Fibroblast of upper back skin (primary cell): ENCODE measurements around the gene SYNE3.
A peak's percentile ranks its signal among the peaks of the same experiment; 100 is the strongest.
"Not testable (repeated sequence)": the region's sequence is repeated elsewhere in the genome, so short reads cannot be mapped to it uniquely, and the experiment has no call there.

ENCODE experiments used
- DNase-seq: peaks from one replicate; pipeline ENCODE4 v3.0.0-alpha.2; 2013

Gene SYNE3

DNA sequence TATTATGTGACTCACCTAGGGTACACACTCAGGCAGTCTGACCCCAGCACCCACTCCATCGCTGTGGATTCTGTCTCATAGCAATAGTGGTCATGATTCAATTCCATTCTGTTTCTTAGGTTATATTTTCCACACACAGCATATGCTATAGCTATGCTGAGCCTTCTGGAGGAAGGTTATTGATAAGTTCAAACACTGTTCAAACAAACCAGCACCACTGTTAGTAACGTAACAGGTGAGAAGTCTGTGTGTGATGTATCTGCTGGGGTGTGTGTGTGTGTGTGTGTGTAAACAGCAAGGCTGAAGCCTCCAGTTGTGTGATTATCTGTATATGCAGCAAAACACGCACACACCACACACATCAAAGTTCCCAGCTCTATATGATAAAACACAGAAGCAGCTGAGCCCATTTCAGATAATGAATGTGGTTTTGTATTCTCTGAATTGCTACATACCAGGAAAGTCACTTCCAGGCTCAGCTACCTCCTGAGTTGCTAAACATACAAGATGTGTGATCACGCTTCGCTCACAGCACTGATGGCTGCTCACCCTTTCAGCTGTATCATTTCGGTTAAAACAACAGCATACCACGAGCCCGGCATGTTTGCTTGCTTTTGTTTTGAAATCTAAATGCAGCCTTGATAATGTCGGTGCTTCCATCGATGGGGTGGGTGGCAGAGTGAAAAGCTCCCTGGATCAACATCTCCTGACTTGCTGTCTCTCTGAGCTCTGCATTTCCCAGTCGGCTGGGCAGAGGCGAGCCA is 6.8 kb upstream of the SYNE3 start:
- peak; percentile 77 for DNase-seq

DNA sequence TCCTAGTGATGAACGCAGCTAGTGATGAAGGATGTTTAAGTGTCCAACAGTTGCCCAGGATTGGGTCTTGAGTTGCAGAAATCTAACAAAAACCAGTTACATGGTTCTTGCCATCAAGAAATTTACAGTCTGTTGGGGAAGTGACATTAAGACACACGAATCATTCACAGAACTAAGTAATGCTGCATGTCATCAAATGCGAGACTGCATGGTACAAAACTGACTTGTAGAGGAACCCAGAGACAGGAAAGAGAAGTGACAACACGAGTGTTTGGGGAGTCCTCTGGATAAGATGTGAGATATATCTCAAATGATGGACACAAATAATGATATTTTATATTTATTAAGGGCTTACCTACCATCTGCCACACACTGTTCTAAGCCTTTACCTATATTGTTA is 6.1 kb upstream of the SYNE3 start:
- no peak for DNase-seq

DNA sequence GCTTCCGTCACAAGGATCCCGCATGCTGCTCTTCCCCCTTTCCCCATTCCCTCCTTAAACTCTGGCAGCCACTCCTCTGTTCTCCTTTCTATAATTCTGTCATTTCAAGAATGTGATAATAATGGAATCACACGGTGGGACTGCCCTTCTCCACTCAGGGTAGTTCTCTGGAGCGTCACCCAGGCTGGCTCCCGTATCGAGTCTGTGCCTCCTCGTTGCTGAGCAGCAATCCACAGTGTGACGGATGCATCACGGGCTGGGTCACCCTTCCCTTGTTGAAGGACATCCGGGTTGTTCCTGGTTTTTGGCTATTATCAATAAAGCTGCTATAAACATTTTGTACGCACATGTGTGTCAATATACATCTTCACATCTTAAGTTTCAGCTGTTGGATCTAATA is 5.7 kb upstream of the SYNE3 start:
- no peak for DNase-seq

DNA sequence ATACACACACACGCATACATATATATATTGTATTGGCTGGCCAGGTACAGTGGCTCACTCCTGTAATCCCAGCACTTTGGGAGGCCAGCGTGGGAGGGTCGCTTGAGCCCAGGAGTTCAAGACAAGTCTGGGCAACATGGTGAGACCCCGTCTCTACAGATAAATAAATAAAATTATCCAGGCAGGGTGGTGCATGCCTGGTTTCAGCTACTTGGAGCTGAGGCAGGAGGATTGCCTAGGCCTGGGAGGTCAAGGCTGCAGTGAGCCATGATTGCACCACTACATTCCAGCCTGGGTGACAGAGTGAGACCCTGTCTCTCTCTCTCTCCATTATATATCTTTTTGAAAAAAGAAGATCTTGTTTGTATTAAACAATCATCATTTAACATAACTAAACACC is 4.6 kb upstream of the SYNE3 start:
- no peak for DNase-seq

DNA sequence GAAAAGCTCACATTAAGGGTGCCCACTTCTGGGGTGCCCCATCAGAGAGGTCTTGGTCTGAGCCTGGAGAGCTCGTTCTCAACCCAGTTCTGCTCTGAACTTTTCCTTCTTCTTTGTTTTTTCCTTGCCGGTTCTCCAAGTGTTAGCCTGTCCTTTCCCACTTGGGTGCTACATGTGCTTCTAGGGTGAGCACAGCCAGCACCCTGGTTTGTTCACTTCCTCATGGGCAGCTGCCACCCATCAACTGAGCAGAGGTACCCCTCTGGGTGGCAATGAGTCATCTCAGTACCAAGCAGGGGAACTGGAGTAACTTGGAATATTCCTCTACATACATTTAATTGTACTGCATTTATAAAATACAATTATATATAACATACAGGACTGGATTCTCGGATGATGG is 3.9 kb upstream of the SYNE3 start:
- DNase-seq, result no peak

DNA sequence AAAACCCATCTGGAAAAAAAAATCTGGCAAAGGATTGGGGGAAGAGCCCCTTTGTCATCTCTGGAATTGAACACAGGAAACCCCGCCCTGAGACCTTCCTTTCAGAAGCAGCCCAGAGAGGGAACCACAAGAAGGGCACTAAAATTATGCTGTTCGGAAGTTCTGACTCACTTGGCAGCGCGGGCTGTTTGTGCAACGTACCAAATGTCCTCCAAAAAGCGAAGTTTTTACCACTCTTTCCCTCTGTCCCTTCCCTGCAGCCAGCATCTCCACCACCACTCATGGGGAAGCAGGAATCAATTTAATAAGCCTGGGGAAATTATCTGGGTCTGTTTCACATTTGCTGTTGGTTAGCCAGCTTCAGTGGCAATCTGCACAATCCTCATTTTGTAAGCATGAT is 3.2 kb upstream of the SYNE3 start:
- peak; percentile 87 for DNase-seq

DNA sequence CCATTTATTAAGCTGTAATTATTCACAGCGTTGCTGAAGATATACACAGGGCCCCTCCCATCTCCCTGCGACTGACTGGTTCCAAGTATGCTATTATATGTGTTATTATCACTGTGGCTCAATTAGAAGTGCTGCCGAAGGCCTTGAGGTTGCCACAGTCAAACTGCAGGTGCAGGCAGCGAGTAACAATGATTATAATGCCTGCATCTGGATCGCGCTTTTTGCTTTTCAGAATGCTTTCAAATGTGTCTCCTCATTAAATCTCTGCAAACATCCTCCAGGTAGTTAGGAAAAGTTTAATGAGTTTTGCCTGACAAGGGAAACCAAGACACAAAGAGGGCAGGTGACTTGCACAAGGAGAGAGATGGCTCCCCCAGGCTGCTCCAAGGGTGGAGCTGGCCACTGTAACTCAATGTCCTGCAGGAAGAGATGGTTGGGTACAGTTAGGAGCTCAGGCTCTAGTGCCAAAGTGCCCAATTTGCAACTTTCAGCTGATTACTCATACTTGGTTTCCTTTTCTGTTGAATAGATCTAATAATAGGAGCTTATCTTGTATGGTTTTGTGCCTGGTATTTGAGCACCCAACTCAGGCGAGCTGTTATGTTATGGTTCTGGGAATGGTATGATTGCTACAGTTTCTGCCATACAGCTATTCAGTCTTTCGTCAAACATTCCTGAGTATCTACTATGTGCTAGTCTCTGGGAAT is 1.7 kb upstream of the SYNE3 start:
- DNase-seq, result no peak

DNA sequence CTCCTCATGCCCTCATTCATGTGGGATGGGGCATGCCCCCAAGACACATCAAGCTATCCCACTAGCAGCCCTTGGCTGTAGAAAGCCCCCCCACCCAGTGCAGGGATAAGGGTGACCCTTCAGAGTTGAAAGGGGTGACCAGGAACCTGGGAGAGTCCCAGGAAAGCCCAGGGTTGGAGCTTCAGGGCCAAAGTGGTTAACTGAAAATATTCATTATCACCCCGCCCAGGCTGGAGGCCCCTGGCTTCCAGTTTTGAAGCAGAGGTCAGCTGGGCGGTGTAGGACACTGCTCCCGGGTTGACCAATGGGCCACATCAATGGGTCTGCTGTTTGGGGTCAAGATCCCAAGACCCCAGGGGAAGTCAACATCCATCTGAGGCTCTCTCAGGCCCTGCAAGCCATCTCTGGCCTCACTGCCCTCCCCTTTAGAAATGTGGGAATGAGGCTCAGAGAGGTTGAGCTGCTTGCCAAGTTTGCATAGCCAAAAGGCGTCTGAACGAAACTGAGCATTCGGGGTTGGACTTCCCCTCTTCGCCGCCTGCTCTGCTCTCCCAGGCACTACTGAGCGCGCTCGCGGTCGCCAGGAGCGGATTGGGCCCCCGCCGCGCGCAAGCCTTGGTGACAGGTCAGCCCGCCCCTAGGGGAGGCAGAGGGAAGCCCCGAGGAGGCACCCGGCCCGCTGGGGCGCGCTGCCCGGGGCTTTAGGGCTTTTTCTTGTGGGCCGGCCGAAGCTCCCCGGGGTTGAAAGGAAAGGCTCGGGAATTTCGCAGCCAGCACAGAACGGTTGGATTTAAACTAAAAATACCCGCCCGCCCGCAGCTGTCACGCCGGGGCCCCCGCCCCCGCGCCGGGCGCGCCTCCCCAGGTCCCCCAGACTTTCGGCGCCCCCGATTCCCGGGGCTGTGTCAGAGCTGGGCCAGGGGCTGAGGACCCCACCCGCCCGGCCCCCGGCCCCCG is 576 bp downstream of the SYNE3 start:
- DNase-seq, result no peak

DNA sequence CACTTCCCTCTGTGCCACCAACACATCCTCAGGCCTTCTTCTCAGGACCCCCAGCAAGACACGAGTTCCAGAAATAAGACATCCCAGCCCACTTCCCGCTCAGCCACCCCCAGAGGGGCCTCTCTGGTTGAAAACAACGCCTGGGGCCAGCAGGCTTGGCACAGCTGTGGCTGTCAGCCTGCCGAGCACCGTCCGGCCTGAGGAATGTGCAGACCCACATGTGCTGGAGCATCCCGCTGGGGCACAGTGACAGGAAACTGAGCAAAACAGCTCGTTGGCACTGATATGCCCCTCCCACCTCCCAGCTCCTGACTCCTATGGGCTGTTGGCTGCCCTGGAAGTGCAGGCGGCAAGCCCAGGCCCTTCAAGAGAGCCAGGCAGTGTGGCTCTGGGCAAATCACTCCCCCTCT is 1.4 kb downstream of the SYNE3 start:
- peak; percentile 51 for DNase-seq

DNA sequence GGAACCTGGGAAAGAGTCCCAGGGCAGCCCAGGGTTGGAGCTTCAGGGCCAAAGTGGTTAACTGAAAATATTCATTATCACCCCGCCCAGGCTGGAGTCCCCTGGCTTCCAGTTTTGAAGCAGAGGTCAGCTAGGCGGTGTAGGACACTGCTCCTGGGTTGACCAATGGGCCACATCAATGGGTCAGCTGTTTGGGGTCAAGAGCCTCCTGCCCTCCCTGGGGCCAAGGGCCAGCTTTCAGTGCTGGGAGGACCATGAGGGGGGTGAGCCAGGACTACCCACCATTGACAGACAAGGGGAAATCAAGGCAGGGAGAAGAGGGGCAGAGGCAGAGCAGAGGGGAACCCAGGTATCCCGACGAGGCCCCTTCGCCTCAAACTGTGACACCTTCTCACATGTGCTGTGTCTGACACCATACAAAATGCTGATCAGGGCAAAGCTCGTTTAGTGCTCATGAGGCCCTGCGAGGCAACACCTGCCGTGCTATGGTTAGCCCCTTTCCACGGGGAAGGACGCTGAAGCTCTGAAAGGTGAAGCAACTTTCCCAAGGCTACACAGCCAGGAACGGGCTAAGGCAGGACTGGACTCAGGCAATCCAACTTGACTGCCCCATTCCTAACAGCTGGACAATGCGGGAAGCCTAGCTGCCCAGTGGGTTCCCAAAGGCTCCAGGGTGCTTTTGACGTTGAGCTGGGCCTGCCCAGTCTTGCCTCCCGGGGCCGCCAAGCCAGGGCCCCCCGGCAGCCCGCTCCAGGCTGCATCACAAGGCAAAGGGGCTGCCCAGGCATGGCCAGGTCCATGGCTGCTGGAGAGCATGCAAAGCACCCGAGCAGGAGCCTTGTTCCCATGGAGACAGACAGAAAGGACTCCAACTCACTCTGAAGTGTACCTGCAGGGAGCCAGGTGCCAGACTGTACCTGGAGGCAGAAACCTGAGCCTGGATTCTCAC is 2.0 kb downstream of the SYNE3 start:
- no peak for DNase-seq

DNA sequence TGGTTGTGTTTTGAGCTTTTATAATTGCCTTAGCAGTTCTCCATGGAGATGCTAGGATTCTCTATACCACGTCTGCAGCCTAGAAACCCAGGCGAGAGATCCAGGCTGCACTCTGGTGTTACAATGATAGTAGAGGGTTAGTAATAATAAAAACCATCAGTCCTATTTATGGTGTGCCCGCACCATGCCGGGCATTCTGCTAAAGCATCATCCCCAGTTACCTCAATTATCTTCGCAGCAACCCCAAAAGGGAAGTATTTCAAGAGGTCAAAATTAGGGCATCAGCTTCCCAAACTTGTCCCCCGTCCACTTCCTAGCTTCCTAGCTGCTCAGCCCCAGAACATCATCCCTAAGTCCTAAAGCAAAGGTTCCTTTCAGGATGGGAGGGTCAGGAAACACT is 3.2 kb downstream of the SYNE3 start:
- DNase-seq, result no peak

DNA sequence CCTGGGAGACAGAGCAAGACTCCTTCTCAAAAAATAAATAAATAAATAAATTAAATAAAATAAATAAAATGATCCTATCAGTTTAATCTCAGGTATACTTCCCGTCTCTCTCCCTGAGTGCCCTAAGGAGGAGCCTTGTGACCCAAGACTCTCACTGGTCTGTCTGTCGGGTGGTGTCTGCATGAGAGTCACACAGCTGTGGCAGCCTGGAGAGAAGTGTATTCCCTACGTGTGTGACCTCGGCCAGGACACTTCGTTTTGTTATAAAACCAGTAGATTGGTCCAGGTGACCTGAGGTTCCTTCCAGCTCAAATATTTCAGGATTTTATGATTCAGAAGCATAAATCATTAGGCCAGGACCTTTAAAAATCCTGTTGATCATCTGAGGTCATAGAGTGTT is 4.8 kb downstream of the SYNE3 start:
- no peak for DNase-seq

DNA sequence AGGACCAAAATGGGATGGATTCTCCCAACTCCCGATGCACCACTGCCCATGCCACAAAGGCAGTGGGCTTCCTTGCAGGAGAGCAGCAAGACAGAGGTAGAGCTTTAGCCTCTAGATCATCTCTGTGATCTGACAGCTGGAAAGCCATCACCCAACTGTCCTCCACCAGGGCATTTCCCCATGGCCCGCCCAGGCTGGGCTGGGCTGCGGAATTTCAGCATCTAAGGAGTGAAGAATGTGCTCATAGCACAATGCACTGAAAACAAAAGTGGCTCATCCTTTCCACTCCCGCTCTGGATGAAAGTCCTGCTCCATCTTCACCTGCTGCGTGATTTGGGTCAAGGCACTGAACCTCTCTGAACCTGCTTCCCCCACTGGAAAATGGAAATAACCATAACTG is 5.6 kb downstream of the SYNE3 start:
- no peak for DNase-seq

DNA sequence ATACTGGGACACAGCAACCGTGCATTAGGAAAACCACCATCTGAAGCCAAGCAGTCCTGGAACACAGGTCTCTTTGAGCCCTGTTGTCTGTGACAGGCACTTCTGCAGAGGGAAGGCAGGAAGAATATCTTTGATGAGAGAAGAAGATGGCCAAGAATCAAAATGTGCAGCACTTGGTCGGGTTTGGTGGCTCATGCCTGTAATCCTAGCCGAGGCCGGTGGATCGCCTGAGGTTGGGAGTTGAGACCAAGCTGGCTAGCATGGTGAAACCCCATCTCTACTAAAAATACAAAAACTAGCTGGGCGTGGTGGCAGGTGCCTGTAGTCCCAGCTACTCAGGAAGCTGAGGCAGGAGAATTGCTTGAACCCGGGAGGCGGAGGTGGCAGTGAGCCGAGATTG is 6.1 kb downstream of the SYNE3 start:
- not testable (repeated sequence) for DNase-seq

DNA sequence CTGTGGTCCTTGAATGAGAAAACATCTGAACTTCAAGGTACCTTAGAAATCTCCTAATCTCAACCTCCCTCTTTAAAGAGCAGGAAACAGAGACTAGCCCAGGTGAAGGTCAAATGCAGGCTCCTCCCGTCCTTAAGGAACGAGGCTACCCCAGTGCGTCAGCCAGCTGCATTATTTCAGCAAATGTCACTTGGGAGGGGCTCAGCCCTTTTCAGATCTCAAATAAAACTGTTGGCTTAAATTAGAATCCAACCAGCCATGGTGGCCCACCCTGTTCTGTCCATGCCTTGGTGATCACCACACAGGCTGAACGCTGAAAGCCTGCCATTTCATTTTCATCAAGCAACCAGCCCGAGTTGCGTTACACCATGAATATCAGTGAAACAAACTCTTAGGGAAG is 7.0 kb downstream of the SYNE3 start:
- no peak for DNase-seq

DNA sequence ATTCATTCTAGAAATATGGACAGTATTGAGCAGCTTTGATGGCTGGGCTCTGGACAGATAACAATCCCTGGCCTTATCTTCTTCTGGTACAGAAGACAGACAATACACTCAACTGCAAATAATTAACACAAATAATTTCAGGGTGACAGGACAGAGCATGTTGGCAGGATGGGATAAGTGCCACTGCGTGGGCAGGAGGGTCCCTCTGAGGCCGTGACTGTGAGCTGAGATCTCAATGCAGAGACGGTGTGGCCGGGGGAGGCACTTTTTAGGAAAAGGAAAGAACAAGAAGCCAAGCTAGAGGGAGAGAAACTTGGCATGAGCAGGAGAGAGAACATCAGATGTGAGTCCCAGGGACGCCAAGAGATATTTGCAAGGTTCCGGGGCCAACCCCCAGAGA is 8.1 kb downstream of the SYNE3 start:
- DNase-seq, result no peak

DNA sequence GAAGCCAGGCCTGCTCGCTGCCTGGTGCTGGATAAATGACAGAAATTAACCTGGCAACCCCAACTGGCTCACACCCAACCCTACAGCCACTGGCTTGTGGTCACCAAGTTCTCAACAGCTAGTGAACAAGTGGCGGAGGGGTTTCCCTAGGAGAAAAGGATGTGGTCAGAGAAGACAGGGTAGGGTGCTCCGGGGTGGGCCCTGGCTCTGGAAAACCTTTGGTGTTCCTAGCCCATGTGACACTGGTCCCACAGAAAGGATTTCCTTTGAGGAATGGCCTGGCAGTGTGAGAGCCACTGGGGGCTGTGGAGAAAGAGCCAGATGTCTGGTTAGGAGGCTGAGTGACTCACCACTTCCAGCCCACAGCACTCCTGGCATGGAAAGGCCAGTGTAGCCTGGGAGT is 8.7 kb downstream of the SYNE3 start:
- DNase-seq, result peak; percentile 67

DNA sequence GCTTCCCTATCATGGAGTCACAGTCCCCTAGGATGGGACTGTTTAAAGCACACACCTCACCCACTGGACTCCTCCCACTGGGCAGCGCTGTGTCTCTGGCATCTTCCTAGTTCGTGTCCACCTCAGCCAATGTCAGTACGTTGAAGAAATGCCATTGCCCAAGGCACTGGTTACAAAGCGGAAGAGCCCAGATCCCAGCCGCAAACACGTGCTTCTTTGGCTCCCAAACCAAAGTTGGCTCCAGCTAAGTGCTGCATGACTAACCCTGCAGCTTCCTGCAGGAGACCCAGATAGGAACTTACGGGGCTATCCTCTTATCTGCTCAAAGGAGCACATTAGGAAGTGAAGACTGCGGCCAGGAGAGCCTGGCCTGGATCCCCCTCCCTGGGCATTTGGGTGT is 9.3 kb downstream of the SYNE3 start:
- peak; percentile 76 for DNase-seq

DNA sequence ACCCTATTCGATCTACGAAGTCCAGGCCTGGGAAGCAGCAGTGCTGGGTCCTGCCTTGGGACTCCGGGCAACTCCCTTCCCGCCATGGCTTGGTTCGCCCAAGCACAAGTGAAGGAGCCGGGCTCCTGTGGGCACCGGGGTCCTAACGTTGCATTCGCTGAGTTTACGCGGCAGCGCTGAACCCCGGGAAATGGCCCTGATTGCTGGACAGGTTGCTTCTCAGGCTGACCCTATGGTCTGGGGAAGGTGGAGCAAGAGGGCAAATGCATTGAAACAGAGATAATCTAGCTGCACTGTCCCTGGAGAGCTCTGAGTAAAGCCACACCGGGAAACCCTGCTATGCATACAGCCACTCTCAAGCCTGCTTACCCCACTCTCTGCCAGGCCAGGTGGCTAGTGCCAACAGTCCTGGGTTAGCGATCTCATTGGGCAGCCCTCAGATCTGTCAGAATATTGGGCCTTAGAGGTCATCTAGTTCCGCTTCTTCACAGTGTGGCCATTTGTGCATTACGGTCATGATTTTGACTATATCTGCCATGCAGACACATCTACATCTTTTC is 11.3 kb downstream of the SYNE3 start:
- no peak for DNase-seq

DNA sequence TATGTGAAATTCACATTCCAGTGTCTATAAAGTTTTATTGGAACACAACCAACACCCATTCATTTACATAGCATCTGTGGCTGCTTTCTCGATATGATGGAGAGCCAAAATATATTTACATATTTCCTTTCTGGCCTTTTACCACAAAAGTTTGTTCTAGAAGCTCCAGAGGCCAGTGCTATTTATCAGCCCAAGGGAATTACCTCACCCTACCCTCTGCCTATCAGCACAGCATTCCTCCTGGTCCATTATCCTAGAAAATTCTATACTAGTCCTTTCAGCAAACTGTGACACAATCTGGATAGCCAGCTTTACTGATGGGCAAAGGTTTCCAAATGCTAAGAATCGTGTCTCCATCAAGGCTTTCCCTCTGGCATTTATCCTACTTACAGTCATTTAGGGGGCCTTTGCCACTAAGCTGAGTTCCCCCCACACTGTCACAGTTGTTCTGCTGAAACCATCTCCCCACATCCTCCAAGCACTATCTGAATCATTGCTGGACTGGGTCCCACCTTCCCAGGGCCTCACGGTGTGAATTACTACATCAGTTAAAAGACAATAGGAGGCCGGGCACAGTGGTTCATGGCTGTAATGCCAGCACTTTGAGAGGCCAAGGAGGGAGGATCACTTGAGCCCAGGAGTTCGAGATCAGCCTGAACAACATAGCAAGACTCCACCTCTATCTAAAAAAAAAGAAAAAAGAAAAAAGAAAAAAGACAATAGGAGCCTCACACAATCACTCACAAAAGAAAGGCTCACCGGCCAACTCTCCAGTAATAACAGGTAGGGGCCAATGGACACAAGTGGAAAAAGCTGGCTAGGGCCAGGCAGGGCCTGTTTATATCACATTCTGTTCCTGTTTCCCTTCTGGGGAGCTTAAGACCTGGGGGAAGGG is 12.1 kb downstream of the SYNE3 start:
- peak; percentile 78 for DNase-seq
